Liver (tissue), 9 donors: Measurements from ENCODE around the gene FER1L5. TPM values are rescaled to one million over a fixed set of nuclear protein-coding genes. Genes with fewer than 3 reads are reported as not detected.

Source experiments
- DNase-seq: peaks from one replicate; pipeline ENCODE4 v3.0.0-alpha.2; 2017; ENCODE audit warnings: low spot score
- H3K27ac ChIP-seq, 2 donors: one replicate each; pipeline ENCODE4 v1.7.0; 2013; ENCODE audit warnings: inconsistent platforms in 2 of 2, low read length in 2 of 2, control low read depth in 1 of 2, low read depth in 1 of 2, mild to moderate bottlenecking in 1 of 2
- H3K27me3 ChIP-seq, 4 donors: one replicate each; pipeline versions ENCODE4 v1.6.1 to v1.7.0; 2013; ENCODE audit warnings: low read length in 3 of 4, inconsistent platforms in 1 of 4, mild to moderate bottlenecking in 1 of 4, moderate library complexity in 1 of 4; ENCODE audit not compliant: control insufficient read depth in 4 of 4, insufficient read depth in 4 of 4
- H3K36me3 ChIP-seq, 4 donors: one replicate each; pipeline versions ENCODE4 v1.6.1 to v1.7.0; 2013; ENCODE audit warnings: low read length in 3 of 4, mild to moderate bottlenecking in 3 of 4, low read depth in 1 of 4, moderate library complexity in 1 of 4; ENCODE audit not compliant: control insufficient read depth in 4 of 4, insufficient read depth in 3 of 4
- H3K4me1 ChIP-seq, 4 donors: one replicate each; pipeline versions ENCODE4 v1.6.1 to v1.7.0; 2013; ENCODE audit warnings: low read length in 3 of 4, mild to moderate bottlenecking in 3 of 4, moderate library complexity in 1 of 4; ENCODE audit not compliant: control insufficient read depth in 4 of 4, insufficient read depth in 4 of 4
- H3K4me3 ChIP-seq, 3 donors: one replicate each; pipeline versions ENCODE4 v1.6.1 to v1.7.0; 2013; ENCODE audit warnings: low read length in 3 of 3, control low read depth in 1 of 3, low read depth in 1 of 3, mild to moderate bottlenecking in 1 of 3
- H3K9ac ChIP-seq, 2 donors: one replicate each; pipeline ENCODE4 v1.7.0; 2013; ENCODE audit warnings: low read length in 2 of 2, mild to moderate bottlenecking in 2 of 2, moderate library complexity in 2 of 2, control low read depth in 1 of 2, low read depth in 1 of 2
- H3K9me3 ChIP-seq, 4 donors: one replicate each; pipeline versions ENCODE4 v1.6.1 to v1.7.0; 2013; ENCODE audit warnings: low read length in 3 of 4; ENCODE audit not compliant: control insufficient read depth in 4 of 4
- EGR1 ChIP-seq, 2 donors: IDR thresholded peaks; 2 replicates each; pipeline ENCODE4 v1.6.1; 2016 to 2018; ENCODE audit warnings: antibody characterized with exemption in 2 of 2, low read depth in 2 of 2
- FOXA2 ChIP-seq: IDR thresholded peaks from 2 replicates; pipeline ENCODE4 v1.6.1; 2016; ENCODE audit warnings: antibody characterized with exemption
- GABPA ChIP-seq, 2 donors: IDR thresholded peaks in 1 of 2; conservative IDR thresholded peaks in 1 of 2; 2 replicates each; pipeline ENCODE4 v1.6.1; 2016; ENCODE audit warnings: antibody characterized with exemption in 2 of 2, mild to moderate bottlenecking in 1 of 2, moderate library complexity in 1 of 2
- HNF4A ChIP-seq, 2 donors: conservative IDR thresholded peaks; 2 replicates each; pipeline ENCODE4 v1.6.1; 2016; ENCODE audit warnings: antibody characterized with exemption in 2 of 2, mild to moderate bottlenecking in 2 of 2
- HNF4G ChIP-seq: IDR thresholded peaks from 2 replicates; pipeline ENCODE4 v1.6.1; 2016; ENCODE audit warnings: antibody characterized with exemption
- JUND ChIP-seq, 2 donors: IDR thresholded peaks; 2 replicates each; pipeline ENCODE4 v1.6.1; 2016; ENCODE audit warnings: antibody characterized with exemption in 2 of 2
- NR2F2 ChIP-seq: IDR thresholded peaks from 2 replicates; pipeline ENCODE4 v1.6.1; 2016; ENCODE audit warnings: antibody characterized with exemption
- RAD21 ChIP-seq, 2 donors: IDR thresholded peaks; 2 replicates each; pipeline ENCODE4 v1.6.1; 2016; ENCODE audit warnings: antibody characterized with exemption in 2 of 2, mild to moderate bottlenecking in 2 of 2
- RXRA ChIP-seq, 2 donors: IDR thresholded peaks; 2 replicates each; pipeline ENCODE4 v1.6.1; 2017 to 2018; ENCODE audit warnings: antibody characterized with exemption in 2 of 2, mild to moderate bottlenecking in 1 of 2
- SP1 ChIP-seq: IDR thresholded peaks from 2 replicates; pipeline ENCODE4 v1.6.1; 2018; ENCODE audit warnings: antibody characterized with exemption, mild to moderate bottlenecking
- TAF1 ChIP-seq: conservative IDR thresholded peaks from 2 replicates; pipeline ENCODE4 v1.6.1; 2016; ENCODE audit warnings: antibody characterized with exemption, mild to moderate bottlenecking
- YY1 ChIP-seq: IDR thresholded peaks from 2 replicates; pipeline ENCODE4 v1.6.1; 2016; ENCODE audit warnings: antibody characterized with exemption, mild to moderate bottlenecking
- ZBTB33 ChIP-seq: IDR thresholded peaks from 2 replicates; pipeline ENCODE4 v1.6.1; 2016; ENCODE audit warnings: antibody characterized with exemption
- WGBS: extraction: QIAGEN DNeasy Blood & Tissue Kit; methylation state at CpG from one replicate; pipeline ENCODE4 v1.1.7; 2013; 5-methylcytosine and 5-hydroxymethylcytosine counted together
- polyA plus RNA-seq, 2 donors: library from polyadenylated mRNA; stranded (reverse) in 1 of 2; unstranded in 1 of 2; fragments of 200-250 nt in 1 of 2; fragments of >200 nt in 1 of 2; fragmentation: Nextera tagmentation in 1 of 2; extraction: Ambion mirVana in 1 of 2; gene quantifications; one replicate each; pipeline versions ENCODE4 v1.2.1 to v1.2.3, GENCODE V29; 2013 to 2015
- total RNA-seq, 2 donors: library from RNA; depleted of rRNA; stranded (reverse); fragments of >200 nt; gene quantifications; one replicate each; pipeline ENCODE4 v1.2.3, GENCODE V29; 2014
- TF ChIP-seq, protein P1 (sequence below): IDR thresholded peaks from 2 replicates; pipeline ENCODE4 v1.6.1; 2016; ENCODE audit warnings: antibody characterized with exemption
- TF ChIP-seq, protein P2 (sequence below): IDR thresholded peaks from 2 replicates; pipeline ENCODE4 v1.6.1; 2016; ENCODE audit warnings: antibody characterized with exemption, mild to moderate bottlenecking
- TF ChIP-seq, protein P3 (sequence below): fragments of 150-350 bp; IDR thresholded peaks from 2 replicates; pipeline ENCODE4 v1.5.1; 2017; ENCODE audit warnings: improper control_type of control experiment, low read depth, low read length; ENCODE audit not compliant: missing input control
- TF ChIP-seq, protein P4 (sequence below): IDR thresholded peaks from 2 replicates; pipeline ENCODE4 v1.6.1; 2016; ENCODE audit warnings: antibody characterized with exemption
- donor health status: healthy.
- donor health status: healthy.
- donor health status: healthy.
- donor health status: healthy.
- donor health status: healthy.

Gene FER1L5
- total and polyA plus RNA-seq, 4 donors, result under 0.01 TPM; not detected in 3

- TF ChIP-seq ZBTB33, result peak; percentile 78
- TF ChIP-seq, protein P1, sequence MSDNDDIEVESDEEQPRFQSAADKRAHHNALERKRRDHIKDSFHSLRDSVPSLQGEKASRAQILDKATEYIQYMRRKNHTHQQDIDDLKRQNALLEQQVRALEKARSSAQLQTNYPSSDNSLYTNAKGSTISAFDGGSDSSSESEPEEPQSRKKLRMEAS, result peak; percentile 74
- TF ChIP-seq FOXA2, result peak; percentile 73
- TF ChIP-seq HNF4A (conservative IDR thresholded peaks at IDR 0.05), result peak; percentile 97
- TF ChIP-seq JUND (IDR thresholded peaks at IDR 0.05), result peak in 1 of 2 donors; percentile 79
- TF ChIP-seq EGR1 (IDR thresholded peaks at IDR 0.05; ENCODE audit: low read depth in 2 of 2), result peak in 1 of 2 donors; percentile 62
- TF ChIP-seq GABPA (IDR thresholded peaks at IDR 0.05 in 1 of 2, conservative IDR thresholded peaks at IDR 0.05 in 1 of 2), result peak in 1 of 2 donors; percentile 78
- peak; percentile 89 to 94 for TF ChIP-seq RXRA (IDR thresholded peaks at IDR 0.05)
These were observed 40.9 kb upstream of the FER1L5 start (continued) for GRCh38 chr2:96601382-96602292.

DNA sequence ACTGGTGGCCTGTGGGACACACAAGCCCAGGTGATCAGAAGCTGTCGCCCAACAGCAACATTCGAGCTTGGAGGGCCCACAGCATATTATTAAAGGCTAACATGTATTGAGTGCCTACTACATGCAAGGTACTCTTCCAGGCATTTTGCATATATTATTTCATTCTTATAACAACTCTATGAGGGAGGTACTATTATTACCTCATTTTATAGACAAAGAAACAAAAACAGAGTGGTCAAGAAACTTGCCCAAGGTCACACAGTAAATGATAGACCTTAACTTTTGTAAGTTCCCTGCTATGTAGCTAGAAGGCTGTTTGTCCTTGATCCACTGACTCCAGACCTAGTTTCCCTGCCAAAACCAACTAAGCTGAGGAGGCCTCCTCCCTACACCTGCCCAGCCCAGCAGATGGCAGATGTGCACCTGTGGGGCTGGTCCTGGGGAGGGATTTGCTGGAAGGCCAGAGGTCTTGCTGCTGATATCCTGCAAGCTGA is 40.2 kb upstream of the FER1L5 start:
- no peak overlapping the region for H3K9ac ChIP-seq
- no peak overlapping the region for H3K4me3 ChIP-seq
- no peaks in the 10 kb centered on the region for H3K27me3 ChIP-seq
- no peaks in the 10 kb centered on the region for H3K9me3 ChIP-seq
- H3K27ac ChIP-seq, result peak overlapping the region; percentile 84 to 86
- H3K36me3 ChIP-seq, result peaks cover 12 to 67% (median 58%) of the 10 kb centered on the region in 4 donors
- H3K4me1 ChIP-seq, result peaks cover 6 to 17% (median 14%) of the 10 kb centered on the region in 4 donors
- DNase-seq, result no peak
- TF ChIP-seq GABPA (IDR thresholded peaks at IDR 0.05 in 1 of 2, conservative IDR thresholded peaks at IDR 0.05 in 1 of 2) (no peak), SP1 (no peak), HNF4A (conservative IDR thresholded peaks at IDR 0.05) (no peak), JUND (IDR thresholded peaks at IDR 0.05) (no peak), YY1 (no peak), FOXA2 (no peak), RAD21 (IDR thresholded peaks at IDR 0.05) (peak; percentile 75 to 86), RXRA (IDR thresholded peaks at IDR 0.05) (no peak), ZBTB33 (no peak), EGR1 (IDR thresholded peaks at IDR 0.05; ENCODE audit: low read depth in 2 of 2) (no peak), NR2F2 (no peak), TAF1 (no peak), HNF4G (no peak)
- TF ChIP-seq, protein P2, sequence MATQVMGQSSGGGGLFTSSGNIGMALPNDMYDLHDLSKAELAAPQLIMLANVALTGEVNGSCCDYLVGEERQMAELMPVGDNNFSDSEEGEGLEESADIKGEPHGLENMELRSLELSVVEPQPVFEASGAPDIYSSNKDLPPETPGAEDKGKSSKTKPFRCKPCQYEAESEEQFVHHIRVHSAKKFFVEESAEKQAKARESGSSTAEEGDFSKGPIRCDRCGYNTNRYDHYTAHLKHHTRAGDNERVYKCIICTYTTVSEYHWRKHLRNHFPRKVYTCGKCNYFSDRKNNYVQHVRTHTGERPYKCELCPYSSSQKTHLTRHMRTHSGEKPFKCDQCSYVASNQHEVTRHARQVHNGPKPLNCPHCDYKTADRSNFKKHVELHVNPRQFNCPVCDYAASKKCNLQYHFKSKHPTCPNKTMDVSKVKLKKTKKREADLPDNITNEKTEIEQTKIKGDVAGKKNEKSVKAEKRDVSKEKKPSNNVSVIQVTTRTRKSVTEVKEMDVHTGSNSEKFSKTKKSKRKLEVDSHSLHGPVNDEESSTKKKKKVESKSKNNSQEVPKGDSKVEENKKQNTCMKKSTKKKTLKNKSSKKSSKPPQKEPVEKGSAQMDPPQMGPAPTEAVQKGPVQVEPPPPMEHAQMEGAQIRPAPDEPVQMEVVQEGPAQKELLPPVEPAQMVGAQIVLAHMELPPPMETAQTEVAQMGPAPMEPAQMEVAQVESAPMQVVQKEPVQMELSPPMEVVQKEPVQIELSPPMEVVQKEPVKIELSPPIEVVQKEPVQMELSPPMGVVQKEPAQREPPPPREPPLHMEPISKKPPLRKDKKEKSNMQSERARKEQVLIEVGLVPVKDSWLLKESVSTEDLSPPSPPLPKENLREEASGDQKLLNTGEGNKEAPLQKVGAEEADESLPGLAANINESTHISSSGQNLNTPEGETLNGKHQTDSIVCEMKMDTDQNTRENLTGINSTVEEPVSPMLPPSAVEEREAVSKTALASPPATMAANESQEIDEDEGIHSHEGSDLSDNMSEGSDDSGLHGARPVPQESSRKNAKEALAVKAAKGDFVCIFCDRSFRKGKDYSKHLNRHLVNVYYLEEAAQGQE, result no peak
- TF ChIP-seq, protein P3, sequence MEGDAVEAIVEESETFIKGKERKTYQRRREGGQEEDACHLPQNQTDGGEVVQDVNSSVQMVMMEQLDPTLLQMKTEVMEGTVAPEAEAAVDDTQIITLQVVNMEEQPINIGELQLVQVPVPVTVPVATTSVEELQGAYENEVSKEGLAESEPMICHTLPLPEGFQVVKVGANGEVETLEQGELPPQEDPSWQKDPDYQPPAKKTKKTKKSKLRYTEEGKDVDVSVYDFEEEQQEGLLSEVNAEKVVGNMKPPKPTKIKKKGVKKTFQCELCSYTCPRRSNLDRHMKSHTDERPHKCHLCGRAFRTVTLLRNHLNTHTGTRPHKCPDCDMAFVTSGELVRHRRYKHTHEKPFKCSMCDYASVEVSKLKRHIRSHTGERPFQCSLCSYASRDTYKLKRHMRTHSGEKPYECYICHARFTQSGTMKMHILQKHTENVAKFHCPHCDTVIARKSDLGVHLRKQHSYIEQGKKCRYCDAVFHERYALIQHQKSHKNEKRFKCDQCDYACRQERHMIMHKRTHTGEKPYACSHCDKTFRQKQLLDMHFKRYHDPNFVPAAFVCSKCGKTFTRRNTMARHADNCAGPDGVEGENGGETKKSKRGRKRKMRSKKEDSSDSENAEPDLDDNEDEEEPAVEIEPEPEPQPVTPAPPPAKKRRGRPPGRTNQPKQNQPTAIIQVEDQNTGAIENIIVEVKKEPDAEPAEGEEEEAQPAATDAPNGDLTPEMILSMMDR, result peak; percentile 44
- TF ChIP-seq, protein P4, sequence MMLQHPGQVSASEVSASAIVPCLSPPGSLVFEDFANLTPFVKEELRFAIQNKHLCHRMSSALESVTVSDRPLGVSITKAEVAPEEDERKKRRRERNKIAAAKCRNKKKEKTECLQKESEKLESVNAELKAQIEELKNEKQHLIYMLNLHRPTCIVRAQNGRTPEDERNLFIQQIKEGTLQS, result no peak
- TF ChIP-seq, protein P1, result no peak
- 90% methylated on average over 2 of the region's 2 CpGs for WGBS
